Hypothalamus (tissue), 51 donors: ENCODE data around the gene ONECUT2.

ENCODE experiments used
- DNase-seq, 51 donors: peaks; one replicate each; lab custom pipeline; 2025; lab: John Stamatoyannopoulos, UW

Gene ONECUT2

DNA sequence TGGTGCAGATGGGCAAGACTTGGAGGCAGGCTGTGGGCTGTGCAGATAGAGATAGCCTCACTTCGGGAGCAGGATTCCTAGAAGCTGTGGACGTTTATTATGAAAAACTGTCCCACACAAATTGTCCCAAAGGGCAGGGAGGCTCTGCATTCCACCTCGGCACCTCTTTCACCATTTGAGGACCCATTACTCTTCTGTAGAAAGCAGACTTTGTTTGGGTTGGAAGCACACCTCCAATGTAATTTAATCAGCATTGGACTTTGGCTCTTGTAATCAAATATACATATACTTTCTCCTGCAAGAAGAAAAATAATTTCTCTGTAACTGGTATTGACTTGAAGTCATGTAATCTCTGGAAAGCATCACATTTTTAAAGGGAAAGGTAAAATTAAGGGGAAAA, 8.5 kb downstream of the ONECUT2 start:
- DNase-seq = no peak

DNA sequence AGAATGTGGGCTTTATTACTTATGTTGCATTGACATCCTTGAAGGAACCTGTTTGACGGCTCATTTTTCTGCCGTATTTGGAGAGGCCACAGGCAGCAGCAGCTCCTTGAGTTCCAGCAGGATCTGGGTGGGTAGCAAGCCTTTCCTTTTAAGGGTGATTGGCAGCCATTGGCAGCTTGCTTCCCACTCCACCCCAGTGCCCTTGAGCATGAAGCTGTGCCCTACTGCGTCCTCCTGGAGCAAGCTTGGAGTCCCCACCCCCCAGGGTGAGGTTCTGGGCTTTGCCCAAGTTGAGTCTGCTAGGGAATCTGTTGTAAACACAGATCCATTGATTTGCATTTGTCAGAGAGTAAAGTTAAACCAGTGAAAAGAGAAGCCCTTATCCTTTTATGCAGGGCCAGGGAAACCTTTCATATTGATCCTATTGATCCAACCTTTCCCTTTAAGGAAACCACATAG, 9.2 kb downstream of the ONECUT2 start:
- DNase-seq = no peak

DNA sequence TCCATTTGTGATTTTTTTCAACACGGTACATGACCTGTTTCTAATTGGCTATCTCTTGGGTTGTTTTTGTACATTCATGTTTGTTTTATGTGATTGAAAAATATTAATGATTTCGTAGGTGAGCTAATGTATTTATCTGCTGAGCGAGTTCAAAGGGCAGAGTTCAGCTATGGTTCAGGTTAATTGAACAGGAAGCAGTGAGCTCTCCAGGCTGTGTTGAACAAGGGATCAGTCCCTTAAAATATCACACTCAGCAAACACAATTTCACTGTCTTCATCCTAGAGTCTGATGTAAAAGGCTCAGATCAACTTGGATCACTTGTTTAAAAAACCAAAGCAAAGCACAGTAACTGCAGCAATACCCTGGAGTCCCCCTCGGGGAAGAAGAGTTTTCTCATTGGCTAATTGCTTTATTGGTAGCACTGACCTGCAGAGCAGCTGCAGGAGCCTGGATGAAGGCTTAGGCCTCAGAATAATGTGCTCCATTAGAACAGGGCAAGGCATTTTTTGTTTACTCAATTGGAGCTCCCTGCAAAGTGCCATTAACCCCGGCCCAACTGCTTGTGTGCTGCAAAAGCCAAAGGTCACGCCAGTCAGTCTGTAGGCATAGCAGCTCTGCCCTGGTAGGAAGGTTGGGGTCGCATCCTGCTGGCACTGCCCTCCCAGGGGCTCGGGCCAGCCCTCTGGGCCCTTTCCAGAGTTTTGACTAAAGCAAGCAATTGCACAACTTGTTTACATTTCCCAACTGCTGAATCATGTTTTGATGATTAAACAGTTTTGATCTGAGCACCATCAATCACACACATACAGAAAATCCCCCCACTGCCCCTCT, 10.5 kb downstream of the ONECUT2 start:
- no peak for DNase-seq

- DNase-seq = peak in 1 of 51 donors; percentile 43
Observed at GRCh38 chr18:57446322-57446721, 11.1 kb downstream of the ONECUT2 start.

- DNase-seq = peak in 2 of 51 donors; percentile 17 to 41
Observed at GRCh38 chr18:57447154-57447621, 12.0 kb downstream of the ONECUT2 start.

DNA sequence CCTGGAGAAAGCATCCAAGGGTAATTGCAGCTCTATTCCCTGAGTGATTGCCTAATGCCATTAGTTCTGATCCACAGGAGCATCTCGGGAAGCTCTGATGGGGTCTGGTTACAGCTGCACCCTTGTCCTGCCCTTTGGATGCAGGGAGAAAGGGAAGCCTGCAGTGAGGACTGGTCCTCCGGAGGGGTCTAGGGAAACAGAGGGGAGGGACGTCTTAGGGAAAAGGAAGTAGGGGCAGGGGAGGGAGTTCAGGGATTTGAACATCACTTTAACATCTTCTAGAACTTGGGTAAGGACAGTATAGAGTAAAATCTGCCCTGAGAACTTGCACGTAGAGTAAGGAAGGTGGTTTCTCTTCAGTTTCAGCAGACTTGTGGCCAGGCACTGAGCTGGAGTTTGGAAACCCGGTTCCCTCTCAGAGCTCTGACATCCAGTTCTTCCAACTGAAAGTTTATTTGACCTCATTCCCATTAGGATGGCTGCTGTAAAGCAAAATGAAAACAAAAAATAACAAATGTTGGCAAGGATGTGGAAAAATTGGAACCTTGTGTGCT, 20.5 kb downstream of the ONECUT2 start:
- no peak for DNase-seq

- no peak for DNase-seq
Observed at GRCh38 chr18:57461652-57462269, 26.6 kb downstream of the ONECUT2 start.

DNA sequence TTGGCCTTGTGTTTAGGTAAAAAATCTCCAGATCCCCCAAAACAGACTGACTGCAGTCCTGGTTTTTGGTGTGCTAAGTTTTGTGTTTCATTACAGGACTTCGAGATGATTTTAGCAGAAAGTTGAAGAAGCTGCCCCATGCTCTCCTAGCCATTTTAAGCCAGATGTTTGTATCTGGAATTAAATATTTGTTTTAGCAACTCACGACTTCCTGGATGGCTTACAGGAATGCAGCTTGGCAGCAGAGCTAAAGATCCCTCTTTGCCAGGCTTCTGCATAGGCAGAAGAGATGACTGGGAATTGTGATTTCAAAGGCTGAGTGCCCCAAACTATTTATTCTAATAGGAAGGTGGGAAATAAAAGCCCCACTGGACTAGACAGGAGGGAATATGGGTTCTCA, 31.1 kb downstream of the ONECUT2 start:
- no peak for DNase-seq

DNA sequence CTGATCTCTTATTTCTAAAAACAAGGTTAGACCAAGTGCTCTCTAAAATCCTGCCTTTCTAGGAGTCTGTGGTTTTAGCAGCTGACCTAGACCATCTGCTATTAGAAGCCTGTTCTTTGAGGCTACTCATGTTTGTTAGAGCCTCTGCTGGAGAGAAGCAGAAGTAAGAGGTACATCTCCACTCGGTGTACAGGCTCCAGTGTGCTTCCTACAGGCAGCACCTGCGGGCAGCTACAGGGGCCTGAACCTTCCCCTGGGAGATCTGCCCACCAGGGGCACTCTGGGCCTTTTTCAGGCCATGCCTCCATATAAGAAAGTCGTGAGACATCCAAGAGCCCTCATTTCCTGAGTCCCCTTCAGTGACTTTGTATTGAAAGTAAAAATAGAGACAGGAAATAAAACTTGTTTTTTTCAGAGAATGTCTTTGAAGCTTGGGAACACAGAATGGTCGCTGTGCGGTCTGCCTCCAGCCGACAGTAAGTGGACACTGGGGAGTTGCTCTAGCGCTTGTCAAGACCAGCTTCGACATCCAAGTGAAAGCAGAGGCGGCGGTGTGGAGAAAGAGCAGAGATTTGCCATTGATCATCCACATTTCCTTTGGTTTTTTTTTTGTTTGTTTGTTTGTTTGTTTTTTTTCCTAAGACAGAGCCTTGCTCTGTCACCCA, 31.7 kb downstream of the ONECUT2 start:
- DNase-seq = no peak

- no peak for DNase-seq
Observed at GRCh38 chr18:57469884-57470283, 34.7 kb downstream of the ONECUT2 start.

- DNase-seq = no peak
Observed at GRCh38 chr18:57475408-57475807, 40.2 kb downstream of the ONECUT2 start.

- DNase-seq = no peak
Observed at GRCh38 chr18:57475903-57476302, 40.7 kb downstream of the ONECUT2 start.

GRCh38 chr18:57480733-57481132, 45.6 kb downstream of the ONECUT2 start:
- no peak for DNase-seq

DNA sequence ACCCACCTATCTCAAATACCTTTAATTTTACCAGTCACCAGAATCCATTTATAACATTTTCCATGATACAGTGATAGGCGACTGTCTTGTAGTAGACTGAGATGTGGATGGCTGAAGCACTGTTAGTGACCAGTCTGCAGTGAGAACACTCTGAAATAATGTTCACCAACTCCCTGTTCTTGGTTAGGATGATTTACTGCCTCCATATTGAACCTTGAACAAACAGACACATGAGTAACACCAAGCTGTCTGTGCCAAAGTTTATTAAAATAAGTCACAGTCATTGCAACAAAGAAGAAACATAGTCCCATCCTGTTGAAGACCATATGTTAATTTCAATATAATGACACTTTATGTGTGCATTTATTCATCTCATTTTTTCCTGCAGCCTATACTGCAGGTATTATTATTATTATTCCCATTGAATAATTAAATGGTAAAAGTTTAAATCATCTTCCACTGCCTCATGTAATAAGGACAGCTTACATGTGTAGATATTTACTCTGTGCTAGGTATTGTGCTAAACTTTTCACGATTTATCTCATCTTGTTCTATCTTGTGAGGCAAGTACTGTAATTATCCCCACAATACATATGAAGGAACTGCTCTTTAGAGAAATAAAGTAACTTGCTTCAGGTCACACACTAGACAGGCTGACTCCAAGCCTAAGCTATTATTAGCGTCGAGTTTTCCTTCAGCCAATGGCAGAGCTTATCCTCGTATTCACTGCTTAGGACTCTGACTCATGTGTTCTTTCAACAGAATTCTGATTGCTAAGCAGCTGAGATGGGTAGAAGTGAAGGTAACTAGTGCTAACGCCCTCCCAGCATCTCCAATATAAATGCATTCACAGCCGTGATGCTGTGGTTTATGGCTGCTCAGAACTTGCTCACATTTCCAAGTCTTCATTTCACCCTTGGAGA, 62.5 kb downstream of the ONECUT2 start:
- peak in 1 of 51 donors; percentile 17 for DNase-seq

GRCh38 chr18:57498682-57499256, 63.6 kb downstream of the ONECUT2 start:
- DNase-seq = no peak

DNA sequence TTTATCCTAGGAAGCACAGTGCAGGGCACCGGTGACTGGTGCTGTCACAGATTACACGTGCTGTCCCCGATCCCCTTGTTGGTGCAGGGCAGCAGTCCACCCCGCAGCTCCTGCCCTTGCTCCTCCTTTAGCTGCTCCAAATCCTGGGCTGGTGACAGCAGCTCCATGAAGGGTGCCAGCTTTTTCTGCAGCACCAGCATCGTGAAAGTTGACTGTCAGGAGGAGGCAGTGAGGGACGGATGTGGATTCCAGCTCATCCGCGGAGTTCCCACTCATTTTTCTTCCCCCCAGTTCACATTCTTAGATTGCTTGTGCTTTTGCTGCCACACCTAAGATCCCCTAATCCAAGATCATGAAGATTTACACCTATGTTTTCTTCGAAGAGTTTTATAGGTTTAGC, 67.5 kb downstream of the ONECUT2 start:
- no peak for DNase-seq

GRCh38 chr18:57505231-57505630, 70.1 kb downstream of the ONECUT2 start:
- no peak for DNase-seq

GRCh38 chr18:57516056-57516455, 80.9 kb downstream of the ONECUT2 start:
- DNase-seq = no peak

DNA sequence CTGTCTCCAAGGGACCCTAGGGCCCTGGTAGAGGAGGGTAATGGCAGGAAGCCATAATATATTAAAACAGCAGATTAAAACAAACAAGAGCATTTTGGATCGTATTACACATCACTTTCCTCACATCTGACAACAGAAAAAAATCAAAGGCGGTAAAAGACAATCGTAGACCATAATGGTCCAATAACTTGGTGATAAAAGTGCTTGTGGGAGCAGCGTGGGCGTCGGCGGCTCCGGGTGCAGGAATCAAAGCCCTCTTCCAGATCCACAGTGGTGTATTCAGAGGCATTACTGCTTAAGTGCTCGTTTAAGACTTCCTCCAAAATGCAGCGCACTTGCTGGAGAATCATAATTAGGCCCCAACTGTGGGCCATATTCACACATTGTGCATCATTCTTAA, 83.4 kb downstream of the ONECUT2 start:
- no peak for DNase-seq
